Stimulated activated naive CD4-positive, alpha-beta T cell treated with Interleukin-2 at 50 U/mL for 16 hours (primary cell): ENCODE results near the gene ZNF341.
"Not testable (repeated sequence)": the region's sequence is repeated elsewhere in the genome, so short reads cannot be mapped to it uniquely, and the experiment has no call there.

Experiments used
- DNase-seq: peaks from one replicate; lab custom pipeline; 2025; lab: John Stamatoyannopoulos, UW

ZNF341 gene

GRCh38 chr20:33731693-33732165, at the start of gene ZNF341:
TSS of gene ZNF341 (plus strand) at chr20:33731996. CDS start at chr20:33732022, 26 bp downstream.
- peak; percentile 88 for DNase-seq

GRCh38 chr20:33684533-33685327, 47.1 kb upstream of the ZNF341 start:
- DNase-seq = no peak

- DNase-seq = peak; percentile 37
These were observed 46.3 kb upstream of the ZNF341 start for GRCh38 chr20:33685328-33686099.

GRCh38 chr20:33686100-33686983, 45.5 kb upstream of the ZNF341 start, which contains the start of gene E2F1:
TSS of gene E2F1 (minus strand) at chr20:33686385. CDS start at chr20:33686264, 121 bp downstream.
- peak; percentile 93 for DNase-seq

GRCh38 chr20:33686984-33687366, 44.8 kb upstream of the ZNF341 start:
- no peak for DNase-seq

- no peak for DNase-seq
These were observed 44.4 kb upstream of the ZNF341 start for GRCh38 chr20:33687370-33687915.

- no peak for DNase-seq
These were observed 43.5 kb upstream of the ZNF341 start for GRCh38 chr20:33687993-33688937.

GRCh38 chr20:33688938-33689424, 42.8 kb upstream of the ZNF341 start:
- DNase-seq = no peak

- DNase-seq = no peak
These were observed 42.3 kb upstream of the ZNF341 start for GRCh38 chr20:33689493-33689892.

GRCh38 chr20:33689973-33690372, 41.8 kb upstream of the ZNF341 start:
- peak; percentile 25 for DNase-seq

GRCh38 chr20:33693289-33693688, 38.5 kb upstream of the ZNF341 start:
- no peak for DNase-seq

- no peak for DNase-seq
These were observed 37.8 kb upstream of the ZNF341 start for GRCh38 chr20:33693741-33694638.

- no peak for DNase-seq
These were observed 37.2 kb upstream of the ZNF341 start for GRCh38 chr20:33694639-33695012.

GRCh38 chr20:33696448-33696847, 35.3 kb upstream of the ZNF341 start:
- no peak for DNase-seq

- DNase-seq = no peak
These were observed 34.7 kb upstream of the ZNF341 start for GRCh38 chr20:33697129-33697528.

- not testable (repeated sequence) for DNase-seq
These were observed 32.8 kb upstream of the ZNF341 start for GRCh38 chr20:33698966-33699365.

- not testable (repeated sequence) for DNase-seq
These were observed 30.9 kb upstream of the ZNF341 start for GRCh38 chr20:33700696-33701441.

- no peak for DNase-seq
These were observed 30.0 kb upstream of the ZNF341 start for GRCh38 chr20:33701629-33702450.
